OCI-LY7 (cell line): ENCODE results near the gene PTPRJ. TPM values are rescaled to one million over a fixed set of nuclear protein-coding genes. Genes with fewer than 3 reads are reported as not detected.

ENCODE experiments used
- BruUV-seq: library from RNA; stranded (reverse); fragments of 400-500 nt; replicated peaks from 2 replicates; lab custom pipeline; 2021; lab: Mats Ljungman, UMichigan
- CTCF ChIA-PET: fragments of 300-600 bp; sonication (Branson Sonifier 250); formaldehyde crosslinking; loops from one replicate; lab custom pipeline; 2022; ENCODE audit warnings: antibody characterized with exemption; ENCODE audit not compliant: unreplicated experiment; lab: Charles Lee
- POLR2A ChIA-PET: fragments of 300-600 bp; sonication (Branson Sonifier 250); formaldehyde crosslinking; loops from one replicate; lab custom pipeline; 2022; ENCODE audit warnings: antibody characterized with exemption; lab: Charles Lee
- DNase-seq: peaks from one replicate; pipeline ENCODE4 v3.0.0-alpha.2; 2015; ENCODE audit warnings: low spot score
- H2AFZ ChIP-seq: fragments of 200-600 bp; sonication (generic), shearing (Covaris generic); 2 replicates; pipeline ENCODE4 v1.6.1; 2014; ENCODE audit warnings: mild to moderate bottlenecking, antibody characterized with exemption, low read length, moderate library complexity
- H3K27ac ChIP-seq: fragments of 200-600 bp; sonication (generic); 2 replicates; pipeline ENCODE4 v1.5.1; 2014; ENCODE audit warnings: mixed run types, low read depth, mild to moderate bottlenecking, moderate library complexity, low read length, inconsistent platforms; ENCODE audit not compliant: poor library complexity, severe bottlenecking
- H3K36me3 ChIP-seq: fragments of 200-600 bp; sonication (generic); 2 replicates; pipeline ENCODE4 v1.6.1; 2014; ENCODE audit warnings: mild to moderate bottlenecking, antibody characterized with exemption, low read length, moderate library complexity, mixed read lengths; ENCODE audit not compliant: insufficient read depth
- H3K4me1 ChIP-seq: fragments of 200-600 bp; sonication (generic); 2 replicates; pipeline ENCODE4 v1.5.1; 2014; ENCODE audit warnings: mild to moderate bottlenecking, low read length; ENCODE audit not compliant: insufficient read depth, poor library complexity, severe bottlenecking
- H3K4me2 ChIP-seq: fragments of 200-600 bp; sonication (generic); 2 replicates; pipeline ENCODE4 v1.6.1; 2014; ENCODE audit warnings: mild to moderate bottlenecking, low read length
- H3K4me3 ChIP-seq: fragments of 200-600 bp; sonication (generic); 2 replicates; pipeline ENCODE4 v1.5.1; 2014; ENCODE audit warnings: mild to moderate bottlenecking, low read depth, low read length; ENCODE audit not compliant: poor library complexity, severe bottlenecking
- H3K79me2 ChIP-seq: fragments of 200-600 bp; sonication (generic); 2 replicates; pipeline ENCODE4 v1.6.1; 2016; ENCODE audit warnings: low read depth, mild to moderate bottlenecking, low read length, moderate library complexity, mixed read lengths; ENCODE audit not compliant: insufficient read depth
- H3K9me2 ChIP-seq: fragments of 200-600 bp; sonication (generic); 2 replicates; pipeline ENCODE4 v1.6.1; 2016; ENCODE audit warnings: mild to moderate bottlenecking, low read length, mixed read lengths; ENCODE audit not compliant: insufficient read depth
- H3K9me3 ChIP-seq: fragments of 200-600 bp; sonication (generic); 2 replicates; pipeline ENCODE4 v1.6.1; 2014; ENCODE audit warnings: mild to moderate bottlenecking, mixed run types, low read length, mixed read lengths
- H4K20me1 ChIP-seq: fragments of 200-600 bp; sonication (generic); 2 replicates; pipeline ENCODE4 v1.6.1; 2014; ENCODE audit warnings: mild to moderate bottlenecking, antibody characterized with exemption, low read length, moderate library complexity, mixed read lengths; ENCODE audit not compliant: insufficient read depth
- CTCF ChIP-seq: fragments of 200-600 bp; sonication (generic); conservative IDR thresholded peaks from 2 replicates; pipeline ENCODE4 v1.5.1; 2014; ENCODE audit warnings: mild to moderate bottlenecking, antibody characterized with exemption, low read length, moderate library complexity, mixed read lengths
- EZH2phosphoT487 ChIP-seq: fragments of 200-600 bp; sonication (generic); IDR thresholded peaks from 2 replicates; pipeline ENCODE4 v1.6.1; 2018; ENCODE audit warnings: low read depth, borderline replicate concordance, mild to moderate bottlenecking, mixed run types, antibody characterized with exemption, low read length, moderate library complexity, mixed read lengths
- intact Hi-C: fragments of 100-400 bp; cut with micrococcal nuclease; formaldehyde crosslinking; loops from one replicate; pipeline ENCODE4 v1.10.0; 2022; ENCODE audit not compliant: unreplicated experiment
- total RNA-seq, 2 experiments: library from RNA; depleted of rRNA in 1 of 2; stranded (reverse); fragments of >200 nt in 1 of 2; shearing (Covaris generic) in 1 of 2; gene quantifications; 2 replicates each; pipeline ENCODE4 v1.2.3, GENCODE V29; 2014 to 2022

The PTPRJ gene
- total RNA-seq, 2 experiments from 2014 or later = 5.4 to 28.3 TPM

DNA sequence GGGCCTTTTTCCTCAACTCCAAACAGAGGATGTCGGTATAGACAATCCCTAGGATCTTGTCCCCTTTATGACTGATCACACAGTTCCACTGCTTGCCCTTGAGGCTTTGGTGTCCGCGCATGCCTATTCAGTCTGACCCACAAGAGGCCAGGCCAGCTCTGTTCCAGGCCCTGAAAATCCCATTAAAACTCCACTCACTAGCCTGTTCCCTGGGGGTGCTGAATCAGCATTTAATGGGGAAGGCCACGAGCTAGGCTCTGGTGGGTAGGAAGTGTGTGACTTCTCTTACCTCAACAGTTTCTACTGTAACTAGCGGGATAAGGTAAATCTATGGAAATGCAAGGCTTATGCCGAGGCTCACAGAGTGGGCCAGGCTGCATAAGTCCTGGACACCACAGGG, 117.7 kb downstream of the PTPRJ start:
- Histone ChIP-seq H3K9me2 (no peaks in the 10 kb centered on the region), H3K36me3 (no peaks in the 10 kb centered on the region), H3K9me3 (no peaks in the 10 kb centered on the region), H3K27ac (no peak overlapping the region), H4K20me1 (peaks cover 14% of the 10 kb centered on the region), H3K4me1 (peaks cover 44% of the 10 kb centered on the region), H3K79me2 (no peaks in the 10 kb centered on the region; the same call in 1 of the 2 replicates), H3K4me2 (no peak overlapping the region), H2AFZ (no peak overlapping the region), H3K4me3 (no peak overlapping the region)
- POLR2A ChIA-PET = interaction anchor here (0.9 to 1.5 kb wide), 2 partner anchors 10 to 56 kb away, joined by 3 to 5 read pairs; no protein-coding TSS in a partner anchor
- CTCF ChIA-PET = no interaction called here
- TF ChIP-seq EZH2phosphoT487 = no peak
- no peak for TF ChIP-seq CTCF
- DNase-seq = no peak
- intact Hi-C loops = no loop called here
- BruUV-seq = no TSS peak

DNA sequence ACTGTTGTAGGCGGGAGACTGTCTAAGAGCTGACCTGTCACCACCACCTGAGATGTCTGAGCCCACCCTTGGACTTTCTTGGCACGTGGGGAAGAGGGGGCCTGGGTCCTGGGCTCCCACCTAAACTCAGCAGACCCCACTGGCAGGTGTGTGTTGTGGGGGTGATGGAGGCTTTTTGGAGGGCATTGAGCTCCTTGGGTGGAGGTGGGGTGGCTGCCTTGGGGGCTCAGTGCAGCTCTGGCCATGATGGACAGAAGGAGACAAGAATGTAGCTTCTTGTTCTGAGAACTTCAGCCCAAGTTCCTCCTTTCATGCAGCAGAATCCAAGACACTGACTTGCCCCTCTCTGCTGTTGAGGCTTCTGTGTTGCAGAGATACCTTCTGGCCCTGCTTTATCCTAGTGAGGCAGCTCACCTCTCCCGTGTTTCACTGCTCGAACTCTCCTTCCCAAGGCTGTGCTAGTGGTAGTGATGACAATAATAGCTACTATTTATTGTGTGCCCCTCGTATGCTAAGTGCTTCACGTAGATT, 119.6 kb downstream of the PTPRJ start:
- H3K4me3 ChIP-seq = no peak overlapping the region
- no peaks in the 10 kb centered on the region for H3K9me2 ChIP-seq
- intact Hi-C loops = no loop called here
- H3K79me2 ChIP-seq = no peaks in the 10 kb centered on the region
- no peak for TF ChIP-seq EZH2phosphoT487
- no peak for TF ChIP-seq CTCF
- ChIA-PET POLR2A (interaction anchor here (0.7 to 1.9 kb wide), 5 partner anchors 12 to 143 kb away, joined by 3 to 11 read pairs (median 4); no protein-coding TSS in a partner anchor), CTCF (interaction anchor here (0.6 to 1.1 kb wide), 3 partner anchors 9 to 59 kb away, joined by 3 to 4 read pairs (median 3); no protein-coding TSS in a partner anchor)
- no peaks in the 10 kb centered on the region for H3K9me3 ChIP-seq
- DNase-seq = peak; percentile 33
- peaks cover 49% of the 10 kb centered on the region for H3K4me1 ChIP-seq
- no peak overlapping the region for H3K27ac ChIP-seq
- no TSS peak for BruUV-seq
- peaks cover 14% of the 10 kb centered on the region for H4K20me1 ChIP-seq
- no peak overlapping the region for H2AFZ ChIP-seq
- H3K36me3 ChIP-seq = no peaks in the 10 kb centered on the region
- no peak overlapping the region for H3K4me2 ChIP-seq

DNA sequence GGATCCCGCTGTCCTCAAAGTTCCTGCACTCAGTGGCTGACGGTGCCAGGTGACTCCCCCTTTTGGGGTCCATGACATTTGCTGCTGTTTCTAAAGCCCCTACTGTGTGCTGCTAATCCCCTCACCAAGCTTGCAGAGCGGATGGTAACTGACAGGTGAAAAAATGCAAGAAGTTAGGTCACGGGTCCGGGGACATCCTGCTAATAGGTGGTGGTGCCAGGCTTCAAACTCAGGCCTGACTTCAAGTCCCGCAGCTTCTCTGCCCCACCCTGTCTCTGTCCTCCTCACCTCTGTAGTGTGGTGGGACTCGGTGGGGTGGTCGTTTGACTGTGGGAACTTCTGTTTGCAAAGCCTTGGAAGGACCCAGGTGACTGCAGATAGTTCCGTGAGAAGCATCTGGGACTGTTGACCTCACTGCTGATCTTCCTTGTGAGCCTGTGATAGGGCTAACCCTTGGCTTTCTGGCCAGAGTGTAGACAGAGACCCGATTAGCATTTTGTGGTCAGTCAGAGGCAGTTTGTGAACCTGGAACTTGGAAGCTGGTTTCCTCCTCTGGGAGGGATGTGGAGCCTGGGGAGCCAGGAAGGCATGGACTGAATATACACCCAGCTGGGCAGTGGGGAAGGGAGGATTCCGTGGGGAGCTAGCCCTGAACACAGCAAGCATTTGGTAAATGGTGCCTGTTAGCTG, 120.8 kb downstream of the PTPRJ start:
- no peak for DNase-seq
- peaks cover 11% of the 10 kb centered on the region for H4K20me1 ChIP-seq
- BruUV-seq = no TSS peak
- H3K27ac ChIP-seq = no peak overlapping the region
- H3K9me3 ChIP-seq = no peaks in the 10 kb centered on the region
- intact Hi-C loops = no loop called here
- H2AFZ ChIP-seq = no peak overlapping the region
- no peaks in the 10 kb centered on the region for H3K9me2 ChIP-seq
- TF ChIP-seq EZH2phosphoT487 (no peak), CTCF (no peak)
- no peaks in the 10 kb centered on the region for H3K36me3 ChIP-seq
- ChIA-PET POLR2A (interaction anchor here (0.6 to 0.7 kb wide), 3 partner anchors 44 to 197 kb away, joined by 3 to 5 read pairs (median 4); no protein-coding TSS in a partner anchor), CTCF (no interaction called here)
- H3K4me1 ChIP-seq = peaks cover 61% of the 10 kb centered on the region
- H3K4me3 ChIP-seq = no peak overlapping the region
- H3K79me2 ChIP-seq = no peaks in the 10 kb centered on the region
- H3K4me2 ChIP-seq = peak overlapping the region; percentile 10; the same call in 1 of the 2 replicates
